Upper lobe of left lung (tissue), 6 donors: ENCODE results near the gene DPYD. TPM values are rescaled to one million over a fixed set of nuclear protein-coding genes. Genes with fewer than 3 reads are reported as not detected.

Experiments used
- ATAC-seq, 2 donors: fragments of 200-7000 bp; cut with Tn5 transposase; one replicate each; pipeline ENCODE4 v1.9.1; 2022; ENCODE audit warnings: mild to moderate bottlenecking in 2 of 2, moderate library complexity in 2 of 2; ENCODE audit not compliant: low FRiP score in 2 of 2
- DNase-seq, 2 donors: peaks; one replicate each; pipeline ENCODE4 v3.0.0-alpha.2; 2019 to 2020
- H3K27ac ChIP-seq, 4 donors: fragments of 200-600 bp; sonication (generic); one replicate each; pipeline ENCODE4 v1.5.1; 2016 to 2019
- H3K27me3 ChIP-seq, 4 donors: fragments of 200-600 bp; sonication (generic); one replicate each; pipeline ENCODE4 v1.5.1; 2017 to 2019
- H3K36me3 ChIP-seq, 4 donors: fragments of 200-600 bp; sonication (generic); one replicate each; pipeline ENCODE4 v1.5.1; 2016 to 2019
- H3K4me1 ChIP-seq, 4 donors: fragments of 200-600 bp; sonication (generic); one replicate each; pipeline ENCODE4 v1.5.1; 2018 to 2019
- H3K4me3 ChIP-seq, 4 donors: fragments of 200-600 bp; sonication (generic); one replicate each; pipeline ENCODE4 v1.5.1; 2017 to 2019; ENCODE audit warnings: mild to moderate bottlenecking in 2 of 4, moderate library complexity in 1 of 4
- H3K9me3 ChIP-seq, 4 donors: fragments of 200-600 bp; sonication (generic); one replicate each; pipeline ENCODE4 v1.5.1; 2018 to 2019
- CTCF ChIP-seq, 6 experiments: fragments of 450-650 bp in 4 of 6; fragments of 200-600 bp in 2 of 6; sonication (generic) in 2 of 6; IDR thresholded peaks; one replicate each; pipeline ENCODE4 v1.5.1; 2016 to 2019; ENCODE audit warnings: antibody characterized with exemption in 6 of 6
- EP300 ChIP-seq, 4 donors: sonication (generic); formaldehyde crosslinking; IDR thresholded peaks; one replicate each; pipeline ENCODE4 v1.5.1; 2017; ENCODE audit warnings: antibody characterized with exemption in 4 of 4, control low read depth in 2 of 4
- POLR2A ChIP-seq, 4 donors: fragments of 450-650 bp; IDR thresholded peaks; one replicate each; pipeline ENCODE4 v1.5.1; 2016 to 2017; ENCODE audit warnings: antibody characterized with exemption in 4 of 4, mild to moderate bottlenecking in 2 of 4
- POLR2AphosphoS5 ChIP-seq, 2 donors: sonication (generic); formaldehyde crosslinking; IDR thresholded peaks; one replicate each; pipeline ENCODE4 v1.5.1; 2017; ENCODE audit warnings: antibody characterized with exemption in 2 of 2
- WGBS, 2 donors: methylation state at CpG; one replicate each; pipeline ENCODE4 v1.1.5; 2017 to 2018; 5-methylcytosine and 5-hydroxymethylcytosine counted together
- total RNA-seq, 6 donors: library from RNA; depleted of rRNA in 4 of 6; stranded (reverse); fragments of >200 nt in 4 of 6; gene quantifications; one replicate each; pipeline versions ENCODE4 v1.1.0 to v1.2.1, GENCODE V29; 2016 to 2021
- donor health status: DM: no; HTN: no; CAD: no; lungs with moderate emphysema.
- donor health status: DM: no; HTN: yes; CAD: no; lungs with severe emphysema.

The DPYD gene
- total RNA-seq, 6 donors from 2014 or later = 60.9 to 106 (median 79.7) TPM

DNA sequence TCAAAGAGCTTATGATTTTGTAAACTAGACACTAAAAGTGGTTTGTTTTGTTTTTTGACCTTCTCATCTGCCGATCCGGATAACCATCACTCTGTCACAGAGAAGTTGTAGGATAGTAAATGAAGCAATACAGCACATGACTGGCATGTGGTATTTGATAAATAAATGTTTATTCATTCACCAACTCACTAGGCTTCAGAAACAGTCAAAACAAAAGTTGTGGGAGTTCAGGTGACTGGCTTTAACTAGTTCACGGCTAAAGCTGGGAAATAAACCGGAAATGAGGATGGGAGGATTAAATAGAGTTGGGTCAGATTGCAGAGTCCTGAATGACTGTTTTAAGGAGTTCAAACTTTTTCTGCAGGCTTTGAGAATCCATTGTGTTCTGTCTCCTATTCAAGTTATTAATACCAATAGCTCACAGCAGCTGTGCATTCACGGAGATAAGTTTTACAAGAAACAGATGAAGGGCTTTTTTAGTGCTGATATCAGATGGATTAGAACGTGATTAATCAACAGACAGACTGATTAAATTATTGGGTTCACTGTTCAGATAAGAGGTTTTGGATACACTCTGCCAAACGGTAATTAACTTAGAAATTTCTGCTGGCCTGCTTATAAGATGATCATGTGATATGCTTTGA is 463.3 kb downstream of the DPYD start:
- Histone ChIP-seq H3K4me1 (peaks cover 0 to 11% (median 0%) of the 10 kb centered on the region in 4 donors), H3K27ac (no peak overlapping the region), H3K9me3 (no peaks in the 10 kb centered on the region), H3K36me3 (peaks cover 0 to 5% (median 0%) of the 10 kb centered on the region in 4 donors), H3K27me3 (no peaks in the 10 kb centered on the region), H3K4me3 (no peak overlapping the region)
- 83 to 86% methylated on average over 7 of the region's 7 CpGs for WGBS, 2 donors
- DNase-seq (no peak), ATAC-seq (no peak)
- TF ChIP-seq CTCF (IDR thresholded peaks at IDR 0.05) (no peak), POLR2A (IDR thresholded peaks at IDR 0.05) (no peak), POLR2AphosphoS5 (IDR thresholded peaks at IDR 0.05) (no peak), EP300 (IDR thresholded peaks at IDR 0.05) (no peak)

- 83 to 93% methylated on average over 2 of the region's 2 CpGs for WGBS, 2 donors
- H3K27me3 ChIP-seq = no peaks in the 10 kb centered on the region
- H3K27ac ChIP-seq = no peak overlapping the region
- H3K36me3 ChIP-seq = peaks cover 0 to 4% (median 1%) of the 10 kb centered on the region in 4 donors
- ATAC-seq (no peak), DNase-seq (no peak)
- H3K4me3 ChIP-seq = no peak overlapping the region
- H3K4me1 ChIP-seq = no peaks in the 10 kb centered on the region
- TF ChIP-seq EP300 (IDR thresholded peaks at IDR 0.05) (no peak), POLR2A (IDR thresholded peaks at IDR 0.05) (no peak), CTCF (IDR thresholded peaks at IDR 0.05) (no peak), POLR2AphosphoS5 (IDR thresholded peaks at IDR 0.05) (no peak)
- H3K9me3 ChIP-seq = no peaks in the 10 kb centered on the region
Observed at GRCh38 chr1:97451944-97452343, 468.9 kb downstream of the DPYD start.

DNA sequence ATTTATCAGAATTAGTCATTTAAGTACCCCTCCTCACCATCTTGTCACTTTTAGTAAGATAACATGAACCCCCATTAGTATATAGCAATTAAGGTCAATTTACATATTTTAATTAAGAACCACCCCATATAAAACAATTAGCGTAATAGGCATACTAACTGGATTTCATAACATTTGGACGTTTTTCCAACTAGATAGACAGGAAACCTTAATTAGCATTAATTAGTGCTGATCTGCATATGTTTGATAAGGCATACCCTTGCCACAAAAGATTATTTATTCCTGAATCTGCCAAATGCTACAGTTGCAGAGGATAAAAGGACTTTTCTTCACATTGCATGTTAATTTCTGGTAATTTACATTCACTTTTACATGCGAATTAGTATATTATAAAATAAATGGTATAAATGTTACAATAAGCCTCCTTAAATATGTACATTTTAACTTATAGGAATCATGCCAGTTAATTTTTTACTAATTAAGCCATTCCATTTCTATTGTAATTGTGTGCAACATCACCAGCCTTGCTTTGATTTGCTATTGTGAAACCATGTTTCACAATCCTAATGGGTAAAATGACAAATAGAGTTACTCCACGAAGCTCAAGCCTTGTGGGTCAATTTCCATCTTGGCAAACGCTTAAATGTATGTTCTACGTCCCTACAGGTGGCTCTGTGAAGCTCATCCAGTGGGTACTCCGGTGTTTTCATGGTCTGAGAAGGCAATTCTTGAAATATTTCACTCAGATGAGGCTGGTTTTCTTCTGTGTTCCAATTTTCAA is 469.6 kb downstream of the DPYD start:
- H3K27ac ChIP-seq = no peak overlapping the region
- peaks cover 0 to 4% (median 3%) of the 10 kb centered on the region in 4 donors for H3K36me3 ChIP-seq
- no peaks in the 10 kb centered on the region for H3K9me3 ChIP-seq
- no peak for DNase-seq
- no peaks in the 10 kb centered on the region for H3K27me3 ChIP-seq
- 71 to 82% methylated on average over 7 of the region's 7 CpGs for WGBS, 2 donors
- ATAC-seq = no peak
- TF ChIP-seq CTCF (IDR thresholded peaks at IDR 0.05) (no peak), EP300 (IDR thresholded peaks at IDR 0.05) (no peak), POLR2A (IDR thresholded peaks at IDR 0.05) (no peak), POLR2AphosphoS5 (IDR thresholded peaks at IDR 0.05) (no peak)
- H3K4me1 ChIP-seq = no peaks in the 10 kb centered on the region
- H3K4me3 ChIP-seq = no peak overlapping the region

GRCh38 chr1:97441966-97442365 is 478.9 kb downstream of the DPYD start:
- no peak for ATAC-seq
- Histone ChIP-seq H3K27me3 (no peaks in the 10 kb centered on the region), H3K4me3 (no peak overlapping the region), H3K9me3 (no peaks in the 10 kb centered on the region), H3K36me3 (peaks cover 0 to 3% (median under 1%) of the 10 kb centered on the region in 4 donors), H3K27ac (no peak overlapping the region), H3K4me1 (no peaks in the 10 kb centered on the region)
- TF ChIP-seq CTCF (IDR thresholded peaks at IDR 0.05) = no peak
- TF ChIP-seq EP300 (IDR thresholded peaks at IDR 0.05) = no peak
- no peak for TF ChIP-seq POLR2A (IDR thresholded peaks at IDR 0.05)
- no peak for TF ChIP-seq POLR2AphosphoS5 (IDR thresholded peaks at IDR 0.05)
- DNase-seq = no peak
